Hippocampal formation (tissue), 2 donors: ENCODE data around the gene CPED1.
"Not testable (repeated sequence)": the region's sequence is repeated elsewhere in the genome, so short reads cannot be mapped to it uniquely, and the experiment has no call there.

Experiments used
- DNase-seq, 2 donors: peaks; one replicate each; lab custom pipeline; 2025; lab: John Stamatoyannopoulos, UW

Gene CPED1

GRCh38 chr7:121252523-121253235 is 264.2 kb downstream of the CPED1 start:
- DNase-seq: not testable (repeated sequence)

DNA sequence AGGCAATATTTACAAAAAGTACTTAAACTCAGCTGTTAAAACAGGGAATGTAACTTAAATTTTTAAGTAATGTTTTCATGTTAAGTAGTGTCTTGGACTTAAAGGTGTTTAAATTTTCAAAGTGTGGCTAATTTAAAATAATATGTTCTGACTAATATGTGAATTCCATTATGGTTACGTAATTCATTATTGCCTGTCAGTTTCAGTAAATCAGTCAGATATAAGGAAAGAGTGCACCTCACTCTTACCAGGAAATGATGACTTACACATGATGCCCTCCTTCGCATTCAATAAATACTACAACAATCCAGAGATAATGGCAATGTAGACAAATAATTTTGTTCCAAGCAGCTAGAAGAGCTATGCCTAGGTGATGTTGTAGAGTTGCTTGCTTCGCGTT is 271.3 kb downstream of the CPED1 start:
- no peak for DNase-seq

DNA sequence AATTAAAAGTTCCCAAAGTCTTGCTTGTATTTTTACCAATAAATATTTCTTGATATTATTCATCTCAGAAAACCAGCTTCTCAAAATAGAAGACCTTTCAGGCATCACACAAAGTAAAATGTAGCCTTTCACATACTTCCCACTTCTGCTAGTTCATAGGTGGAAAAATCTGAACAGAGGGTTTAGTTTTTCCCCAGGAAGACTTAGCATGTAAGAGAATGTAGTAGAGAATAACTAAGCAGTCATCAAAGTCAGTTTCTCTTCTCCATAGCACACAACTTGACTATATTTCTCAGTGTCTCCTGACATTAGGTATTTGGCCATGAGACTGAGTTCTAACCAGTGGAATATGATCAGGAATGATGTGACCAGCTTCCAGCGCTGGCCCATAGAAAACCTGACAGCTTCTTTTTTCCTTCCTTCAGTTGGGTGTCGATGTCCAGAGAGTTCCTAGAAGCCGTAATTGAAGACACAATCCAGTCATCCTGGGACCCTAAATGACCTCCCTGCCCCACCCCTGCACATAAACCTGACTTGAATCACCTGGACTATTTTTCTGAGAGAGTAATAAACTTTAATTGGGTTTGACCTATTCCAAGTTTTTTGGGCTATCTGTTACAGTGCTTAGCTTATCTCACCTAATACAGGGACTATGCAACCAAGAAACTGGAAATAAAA is 272.8 kb downstream of the CPED1 start:
- DNase-seq: no peak

DNA sequence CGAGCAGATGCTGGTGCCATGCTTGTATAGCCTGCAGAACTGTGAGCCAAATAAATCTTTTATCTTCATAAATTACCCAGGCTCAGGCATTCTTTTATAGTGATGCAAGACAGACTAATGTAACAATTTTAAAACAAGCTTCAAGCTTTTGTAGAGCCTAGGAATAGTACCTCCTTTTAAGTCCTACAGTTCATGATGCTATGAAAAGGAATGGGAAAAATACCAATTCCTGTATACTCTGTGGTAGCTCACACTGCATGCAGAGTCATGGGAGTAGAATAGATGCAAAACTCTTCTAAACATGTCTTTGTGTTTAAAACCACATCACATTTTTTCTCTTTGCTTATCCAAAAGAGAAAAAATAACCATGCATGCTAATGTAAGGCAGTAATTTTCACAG is 273.7 kb downstream of the CPED1 start:
- DNase-seq: no peak

GRCh38 chr7:121262969-121263368 is 274.5 kb downstream of the CPED1 start:
- DNase-seq: no peak

DNA sequence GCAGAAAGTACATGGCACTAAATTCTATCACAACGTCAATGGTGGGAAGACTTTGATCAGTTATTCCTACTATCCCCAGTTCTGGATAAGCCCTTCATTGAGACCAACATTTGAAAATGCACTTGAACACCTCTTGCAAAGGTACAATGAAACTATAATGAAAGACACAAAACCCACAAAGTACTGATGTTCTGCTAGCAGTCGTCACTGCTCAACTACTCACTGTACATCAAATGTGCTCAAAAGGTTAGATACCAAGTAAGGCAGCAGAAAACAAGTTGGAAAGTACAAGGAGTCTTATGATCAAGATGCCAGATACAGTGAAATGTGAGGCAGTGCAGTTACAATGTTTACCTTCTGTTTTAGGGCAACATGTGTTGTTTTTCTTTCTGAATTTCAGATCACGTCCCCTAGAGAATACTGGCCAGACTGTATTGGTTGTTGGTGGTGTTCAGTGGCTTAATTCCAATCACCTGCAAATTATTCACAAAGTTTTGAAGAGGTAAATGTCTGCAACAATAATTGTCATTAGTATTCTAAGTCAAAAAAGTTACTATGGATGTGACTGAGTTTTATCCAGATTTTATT is 277.9 kb downstream of the CPED1 start:
- DNase-seq: no peak

DNA sequence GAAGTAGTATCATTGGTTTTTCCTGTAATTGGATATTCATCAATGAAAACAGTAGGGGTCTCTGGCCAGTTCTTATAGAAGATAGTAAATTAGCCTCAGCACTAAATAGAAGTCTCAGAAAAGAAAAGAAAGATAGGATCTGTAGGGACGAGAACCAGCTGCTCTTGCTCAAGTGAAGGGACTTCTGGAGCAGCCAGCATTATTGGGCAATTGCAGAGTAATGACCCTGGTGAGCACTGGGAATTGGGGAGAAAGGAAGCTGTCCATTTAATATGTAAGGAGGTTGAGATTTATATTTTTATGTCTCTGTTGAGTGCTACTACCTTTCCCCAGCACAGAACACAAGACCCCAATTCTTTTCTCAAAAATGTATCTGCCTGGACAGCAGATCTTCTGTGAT is 279.1 kb downstream of the CPED1 start:
- DNase-seq: no peak

GRCh38 chr7:121269798-121270197 is 281.3 kb downstream of the CPED1 start:
- no peak for DNase-seq

DNA sequence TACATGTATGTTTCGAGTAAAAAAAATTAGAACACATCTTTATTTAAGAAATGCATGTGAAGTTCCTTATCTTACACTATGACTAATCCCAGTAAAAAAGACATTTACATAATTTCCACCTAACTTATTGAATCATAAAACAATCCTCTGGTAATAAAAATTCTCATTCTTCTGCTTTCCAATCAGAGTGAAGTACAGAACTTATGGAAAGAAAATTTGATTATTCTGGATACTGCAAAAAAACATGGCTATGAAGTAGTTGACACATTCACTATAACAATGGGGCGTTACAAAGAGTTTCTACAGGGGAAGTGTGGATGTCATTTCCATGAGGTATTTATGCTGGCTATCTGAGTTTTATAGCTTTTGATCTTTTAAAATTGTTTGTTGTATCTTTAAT is 282.6 kb downstream of the CPED1 start:
- DNase-seq: no peak

- no peak for DNase-seq
Observed at GRCh38 chr7:121271916-121272315, 283.4 kb downstream of the CPED1 start.

- no peak for DNase-seq
Observed at GRCh38 chr7:121272676-121273075, 284.2 kb downstream of the CPED1 start.

- DNase-seq: no peak
Observed at GRCh38 chr7:121273467-121274167, 285.1 kb downstream of the CPED1 start.

DNA sequence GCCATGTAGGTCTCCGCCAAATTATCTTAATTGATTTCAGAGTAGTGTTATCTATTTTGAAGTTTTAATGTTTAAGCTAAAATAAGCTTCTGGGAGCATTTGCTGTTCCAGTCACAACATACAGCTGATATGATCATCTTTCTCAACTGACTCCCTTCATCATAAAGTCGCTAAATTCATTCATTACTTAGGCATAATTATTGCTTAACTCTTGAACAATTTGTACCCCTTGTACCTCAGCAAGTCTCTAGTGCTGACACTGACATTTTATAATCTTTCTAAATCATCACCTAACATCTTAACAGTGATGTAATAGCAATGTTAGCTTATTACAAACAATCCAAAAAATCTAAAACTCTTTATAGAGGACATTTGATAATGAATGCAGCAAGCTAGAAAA is 286.0 kb downstream of the CPED1 start:
- no peak for DNase-seq

GRCh38 chr7:121275204-121275603 is 286.7 kb downstream of the CPED1 start:
- DNase-seq: no peak

GRCh38 chr7:121276313-121276712 is 287.8 kb downstream of the CPED1 start:
- no peak for DNase-seq

DNA sequence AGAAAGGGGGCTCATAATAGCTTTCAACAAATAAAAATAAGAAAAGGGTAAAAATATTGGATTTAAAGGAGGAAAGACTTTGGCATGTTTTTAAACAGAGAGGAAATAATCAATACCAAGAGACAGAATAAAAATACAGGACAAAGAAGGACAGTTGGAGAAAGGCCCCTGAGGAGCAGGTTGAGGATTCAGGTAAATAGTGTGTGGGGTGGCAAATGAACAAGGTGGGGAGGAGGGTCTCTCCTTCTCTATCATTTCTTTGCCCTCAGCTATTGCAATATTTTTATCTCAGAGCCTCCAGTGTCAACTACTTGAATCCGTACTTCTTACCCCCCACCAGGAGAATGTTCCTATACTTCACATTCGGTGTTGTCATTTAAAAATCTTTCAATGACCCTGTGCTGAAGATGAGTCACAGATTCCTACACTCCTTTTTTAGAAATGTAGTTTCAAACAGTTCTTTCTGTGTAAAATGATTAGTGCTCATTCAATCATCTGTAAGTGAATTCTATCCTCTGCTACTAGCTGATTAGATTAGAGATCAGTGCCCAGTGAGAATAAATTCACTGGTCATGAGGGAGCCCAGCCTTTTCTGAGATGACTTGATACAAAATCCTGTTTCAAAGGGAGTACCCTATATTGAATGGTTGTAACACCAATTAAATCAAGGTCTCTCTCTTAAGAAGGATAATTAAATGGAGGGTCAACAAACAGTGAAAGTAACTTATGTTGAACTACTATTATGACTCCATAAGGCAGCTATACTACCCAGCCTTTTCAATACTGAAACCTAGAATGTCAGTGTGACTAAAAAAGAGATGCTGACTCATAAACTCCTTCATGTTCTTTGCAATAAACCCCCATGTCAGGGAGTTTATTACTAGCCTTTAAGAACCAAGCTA is 289.9 kb downstream of the CPED1 start:
- no peak for DNase-seq

DNA sequence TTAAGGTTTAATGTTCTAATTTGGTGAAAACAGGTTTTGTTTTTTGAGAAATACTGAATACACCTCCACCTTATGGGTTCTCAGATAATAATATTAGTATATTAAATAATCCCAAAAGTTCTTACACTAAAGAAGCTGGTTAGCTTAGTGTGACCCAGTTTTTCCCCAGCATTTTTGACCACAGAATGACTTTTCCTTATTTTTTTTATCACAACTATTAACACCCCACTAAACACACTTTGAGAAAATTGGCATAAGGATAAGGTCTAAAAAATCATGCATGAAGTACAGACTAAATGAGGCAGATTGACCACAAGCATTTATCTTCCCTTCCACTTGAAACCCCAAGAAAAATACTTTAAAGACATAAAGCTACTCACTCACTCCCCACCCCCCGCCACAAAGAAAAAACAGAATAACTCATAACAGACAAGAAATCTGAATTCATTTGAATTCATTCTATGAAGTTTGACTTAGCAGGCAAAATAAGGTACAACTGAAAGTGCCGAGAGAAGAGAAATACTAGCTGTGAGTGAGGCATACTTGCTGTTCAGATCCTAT is 290.6 kb downstream of the CPED1 start:
- no peak for DNase-seq

GRCh38 chr7:121279822-121280221 is 291.3 kb downstream of the CPED1 start:
- no peak for DNase-seq

- DNase-seq: no peak
Observed at GRCh38 chr7:121280656-121281055, 292.1 kb downstream of the CPED1 start.

- DNase-seq: no peak
Observed at GRCh38 chr7:121282129-121282528, 293.6 kb downstream of the CPED1 start.

DNA sequence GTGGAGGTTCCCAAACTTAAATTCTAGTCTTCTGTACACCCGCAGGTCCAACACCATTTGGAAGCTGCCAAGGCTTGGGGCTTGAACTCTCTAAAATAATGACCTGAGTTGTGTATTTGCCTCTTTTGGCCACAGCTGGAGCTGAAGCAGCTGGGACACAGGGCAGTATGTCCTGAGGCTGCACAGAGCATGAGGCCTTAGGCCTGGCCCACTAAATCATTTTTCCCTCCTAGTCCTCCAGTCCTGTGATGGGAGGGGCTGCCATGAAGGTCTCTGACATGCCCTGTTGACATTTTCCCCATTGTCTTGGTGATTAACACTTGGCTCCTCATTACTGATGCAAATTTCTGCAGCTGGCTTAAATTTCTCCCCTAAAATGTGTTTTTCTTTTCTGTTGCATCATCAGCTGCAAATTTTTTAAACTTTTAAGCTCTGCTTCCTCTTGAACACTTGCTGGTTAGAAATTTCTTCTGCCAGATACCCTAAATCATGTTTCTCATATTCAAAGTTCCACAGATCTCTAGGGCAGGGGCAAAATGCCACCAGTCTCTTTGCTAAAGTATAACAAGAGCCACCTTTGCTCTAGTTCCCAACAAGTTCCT is 296.7 kb downstream of the CPED1 start:
- DNase-seq: no peak
